Stimulated activated naive B cell treated with anti-CD40 and anti-IgM and Interleukin-4, amounts not matched to agents 10 μg/mL and 1 μg/mL and 100 μg/mL, for 72 hours (primary cell): ENCODE measurements around the gene E2F3.

Source experiments
- ATAC-seq, 2 donors: fragments of 150-1000 bp; cut with Tn5 transposase; replicated peaks; 2 replicates each; pipeline ENCODE4 v1.10.0; 2021; ENCODE audit warnings: moderate library complexity in 1 of 2
- DNase-seq: peaks from one replicate; pipeline ENCODE4 v3.0.0; 2021
- H3K27ac Mint-ChIP-seq: one replicate; pipeline ENCODE4 v1.8.0; 2022; ENCODE audit warnings: mild to moderate bottlenecking, mixed read lengths
- H3K27me3 Mint-ChIP-seq, 2 donors: one replicate each; pipeline ENCODE4 v1.8.0; 2022; ENCODE audit warnings: mixed read lengths in 2 of 2
- H3K36me3 Mint-ChIP-seq, 2 donors: one replicate each; pipeline ENCODE4 v1.8.0; 2022; ENCODE audit warnings: mixed read lengths in 2 of 2, mild to moderate bottlenecking in 1 of 2
- H3K4me1 Mint-ChIP-seq, 2 donors: one replicate each; pipeline ENCODE4 v1.8.0; 2022; ENCODE audit warnings: mixed read lengths in 2 of 2, mild to moderate bottlenecking in 1 of 2
- H3K4me3 Mint-ChIP-seq, 2 donors: one replicate each; pipeline ENCODE4 v1.8.0; 2022; ENCODE audit warnings: mild to moderate bottlenecking in 2 of 2, mixed read lengths in 2 of 2, moderate library complexity in 1 of 2
- H3K9me3 Mint-ChIP-seq, 2 donors: one replicate each; pipeline ENCODE4 v1.8.0; 2022; ENCODE audit warnings: mixed read lengths in 2 of 2, mild to moderate bottlenecking in 1 of 2

The E2F3 gene

GRCh38 chr6:20409427-20409971 is 7.8 kb downstream of the E2F3 start:
- Mint-ChIP-seq H3K27me3 (no peaks in the 10 kb centered on the region), H3K36me3 (peaks cover 29 to 38% of the 10 kb centered on the region in 2 donors), H3K9me3 (no peaks in the 10 kb centered on the region), H3K4me1 (peaks cover 25 to 69% of the 10 kb centered on the region in 2 donors), H3K27ac (peak overlapping the region; percentile 87), H3K4me3 (peak overlapping the region; percentile 44 to 67)
- peak; percentile 32 for DNase-seq
- ATAC-seq = peak; percentile 98 to 99

- H3K4me3 Mint-ChIP-seq = peak overlapping the region; percentile 7 to 15
- no peak for ATAC-seq
- no peak for DNase-seq
- H3K27me3 Mint-ChIP-seq = no peaks in the 10 kb centered on the region
- H3K36me3 Mint-ChIP-seq = peaks cover 29 to 41% of the 10 kb centered on the region in 2 donors
- peaks cover 33 to 82% of the 10 kb centered on the region in 2 donors for H3K4me1 Mint-ChIP-seq
- no peaks in the 10 kb centered on the region for H3K9me3 Mint-ChIP-seq
- peak overlapping the region; percentile 75 for H3K27ac Mint-ChIP-seq
Observed at GRCh38 chr6:20411544-20411943, 9.9 kb downstream of the E2F3 start.

- no peak for ATAC-seq
- Mint-ChIP-seq H3K36me3 (peaks cover 27 to 38% of the 10 kb centered on the region in 2 donors), H3K4me1 (peaks cover 33 to 83% of the 10 kb centered on the region in 2 donors), H3K27ac (peak overlapping the region; percentile 39), H3K9me3 (no peaks in the 10 kb centered on the region), H3K27me3 (no peaks in the 10 kb centered on the region), H3K4me3 (no peak overlapping the region)
- DNase-seq = no peak
Observed at GRCh38 chr6:20411953-20412681, 10.4 kb downstream of the E2F3 start.

GRCh38 chr6:20412682-20413073 is 11.0 kb downstream of the E2F3 start:
- Mint-ChIP-seq H3K36me3 (peaks cover 27 to 32% of the 10 kb centered on the region in 2 donors), H3K27me3 (no peaks in the 10 kb centered on the region), H3K4me1 (peaks cover 34 to 79% of the 10 kb centered on the region in 2 donors), H3K4me3 (no peak overlapping the region), H3K27ac (no peak overlapping the region), H3K9me3 (no peaks in the 10 kb centered on the region)
- ATAC-seq = no peak
- no peak for DNase-seq

DNA sequence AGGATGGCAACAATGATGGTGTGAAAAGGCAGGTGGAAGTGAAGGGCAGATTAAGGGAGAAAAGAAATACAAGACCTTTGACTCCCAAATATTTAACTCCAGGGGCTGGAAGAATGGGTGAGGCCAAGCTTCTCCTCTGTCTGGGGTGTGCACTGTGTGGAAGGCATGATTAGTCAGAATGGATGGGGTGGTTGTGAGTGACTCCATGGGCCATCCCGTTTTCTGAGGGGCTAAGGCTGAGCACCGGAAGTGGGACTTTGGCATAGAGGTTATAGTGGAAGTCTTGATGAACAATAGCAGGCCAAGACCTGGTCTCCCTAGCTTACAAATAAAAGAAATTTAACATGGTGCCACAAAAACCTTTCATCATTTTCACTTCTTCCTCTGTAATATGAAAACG is 12.1 kb downstream of the E2F3 start:
- no peak overlapping the region for H3K27ac Mint-ChIP-seq

GRCh38 chr6:20414711-20415110 is 13.0 kb downstream of the E2F3 start:
- peaks cover 36 to 71% of the 10 kb centered on the region in 2 donors for H3K4me1 Mint-ChIP-seq
- DNase-seq (no peak), ATAC-seq (no peak)
- H3K36me3 Mint-ChIP-seq = peaks cover 27 to 29% of the 10 kb centered on the region in 2 donors
- H3K9me3 Mint-ChIP-seq = no peaks in the 10 kb centered on the region
- H3K4me3 Mint-ChIP-seq = no peak overlapping the region
- H3K27ac Mint-ChIP-seq = no peak overlapping the region
- H3K27me3 Mint-ChIP-seq = no peaks in the 10 kb centered on the region

More for the DNA sequence above, 12.1 kb downstream of the E2F3 start:
- DNase-seq (no peak), ATAC-seq (no peak)
- peaks cover 40 to 80% of the 10 kb centered on the region in 2 donors for H3K4me1 Mint-ChIP-seq
- H3K27me3 Mint-ChIP-seq = no peaks in the 10 kb centered on the region
- no peaks in the 10 kb centered on the region for H3K9me3 Mint-ChIP-seq
- H3K4me3 Mint-ChIP-seq = no peak overlapping the region
- peaks cover 27 to 29% of the 10 kb centered on the region in 2 donors for H3K36me3 Mint-ChIP-seq

DNA sequence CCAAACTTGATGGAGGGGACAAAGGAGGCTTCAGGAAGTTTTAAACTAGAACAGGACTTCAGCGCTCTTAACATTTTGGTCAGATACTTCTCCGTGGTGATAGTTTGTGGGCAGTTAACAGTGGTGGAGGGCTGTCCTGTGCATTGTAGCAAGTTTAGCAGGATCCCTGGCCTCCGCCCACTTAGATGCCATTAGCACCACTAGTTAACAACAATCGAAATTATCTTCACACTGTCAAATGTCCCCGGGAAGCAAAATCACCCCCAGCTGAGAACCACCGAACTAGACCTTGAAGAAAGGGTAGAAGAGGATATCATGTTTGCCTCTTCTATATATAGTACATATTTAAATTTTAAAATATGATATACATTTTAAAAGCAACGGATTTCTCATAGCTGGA is 13.6 kb downstream of the E2F3 start:
- H3K36me3 Mint-ChIP-seq = peaks cover 29 to 34% of the 10 kb centered on the region in 2 donors
- H3K9me3 Mint-ChIP-seq = no peaks in the 10 kb centered on the region
- no peak overlapping the region for H3K4me3 Mint-ChIP-seq
- H3K4me1 Mint-ChIP-seq = peaks cover 33 to 70% of the 10 kb centered on the region in 2 donors
- ATAC-seq (no peak), DNase-seq (no peak)
- no peak overlapping the region for H3K27ac Mint-ChIP-seq
- H3K27me3 Mint-ChIP-seq = no peaks in the 10 kb centered on the region

GRCh38 chr6:20415712-20416454 is 14.2 kb downstream of the E2F3 start:
- peaks cover 0 to 1% of the 10 kb centered on the region in 2 donors for H3K9me3 Mint-ChIP-seq
- no peaks in the 10 kb centered on the region for H3K27me3 Mint-ChIP-seq
- DNase-seq = no peak
- H3K4me1 Mint-ChIP-seq = peaks cover 35 to 67% of the 10 kb centered on the region in 2 donors
- no peak for ATAC-seq
- peaks cover 31 to 37% of the 10 kb centered on the region in 2 donors for H3K36me3 Mint-ChIP-seq
- H3K27ac Mint-ChIP-seq = peak overlapping the region; percentile 20
- no peak overlapping the region for H3K4me3 Mint-ChIP-seq

DNA sequence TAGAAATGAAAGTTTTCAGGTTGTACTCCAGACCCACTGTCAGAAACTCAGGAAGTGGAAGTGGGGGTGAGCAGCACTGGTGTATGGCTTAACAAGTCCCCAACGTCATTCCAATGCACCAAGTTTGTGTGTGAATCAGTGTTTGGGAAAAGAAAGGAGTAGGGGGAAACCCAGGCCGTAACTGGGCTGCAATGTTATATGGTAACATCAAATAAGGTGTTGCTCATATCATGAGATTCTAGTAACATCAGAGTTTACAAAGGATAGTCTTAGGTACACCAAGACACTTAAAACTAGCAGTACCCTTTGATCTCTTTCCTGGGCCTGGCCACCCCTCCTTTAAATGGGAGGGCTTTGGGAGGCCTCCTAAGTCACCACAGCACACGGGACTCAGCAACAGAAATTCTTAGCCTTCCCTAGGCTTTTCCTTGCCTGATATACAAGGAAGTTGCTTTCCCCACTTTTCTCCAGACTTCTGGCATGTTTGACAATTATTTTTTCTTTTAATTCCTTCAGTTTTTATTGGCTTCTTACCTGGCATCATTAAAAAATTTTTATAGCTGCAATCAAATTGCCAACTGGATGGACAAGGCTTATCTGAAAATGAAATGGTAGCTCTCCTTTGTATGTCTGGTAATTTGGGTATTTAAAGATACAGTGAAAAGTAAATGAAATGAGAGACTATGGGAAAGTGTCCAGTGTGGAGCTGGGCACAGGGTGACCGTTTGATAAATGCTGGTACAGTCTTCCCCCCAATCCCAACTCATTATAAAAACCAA is 15.1 kb downstream of the E2F3 start:
- no peak for DNase-seq
- no peak for ATAC-seq
- no peak overlapping the region for H3K27ac Mint-ChIP-seq
- no peak overlapping the region for H3K4me3 Mint-ChIP-seq
- H3K27me3 Mint-ChIP-seq = no peaks in the 10 kb centered on the region
- H3K4me1 Mint-ChIP-seq = peaks cover 30 to 62% of the 10 kb centered on the region in 2 donors
- H3K36me3 Mint-ChIP-seq = peaks cover 30 to 38% of the 10 kb centered on the region in 2 donors
- peaks cover 3% of the 10 kb centered on the region in 2 donors for H3K9me3 Mint-ChIP-seq

DNA sequence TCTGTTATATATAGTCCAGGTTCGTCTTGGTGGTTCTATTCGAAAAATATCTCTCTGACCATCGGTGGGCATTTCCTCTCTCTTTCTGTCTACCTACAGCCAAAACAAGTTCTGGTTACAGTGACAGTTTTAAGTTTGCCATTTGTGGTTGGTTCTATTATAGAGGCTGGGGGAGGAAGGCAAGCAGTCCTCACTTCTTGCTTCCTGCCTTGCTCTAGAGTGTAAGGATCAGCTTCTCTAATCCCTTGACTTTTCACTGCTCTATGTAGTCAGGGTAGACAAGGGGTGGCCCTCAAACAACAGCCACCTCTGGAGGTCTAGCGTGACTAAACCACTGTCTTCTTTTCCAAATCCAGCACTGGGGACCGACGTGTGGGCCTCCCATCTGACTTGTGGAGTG is 16.1 kb downstream of the E2F3 start:
- H3K4me3 Mint-ChIP-seq = no peak overlapping the region
- H3K27me3 Mint-ChIP-seq = no peaks in the 10 kb centered on the region
- peaks cover 3% of the 10 kb centered on the region in 2 donors for H3K9me3 Mint-ChIP-seq
- H3K36me3 Mint-ChIP-seq = peaks cover 30 to 39% of the 10 kb centered on the region in 2 donors
- H3K4me1 Mint-ChIP-seq = peaks cover 28 to 60% of the 10 kb centered on the region in 2 donors
- no peak overlapping the region for H3K27ac Mint-ChIP-seq
- ATAC-seq (peak; percentile 27 to 38), DNase-seq (no peak)

GRCh38 chr6:20426177-20427082 is 24.8 kb downstream of the E2F3 start:
- Mint-ChIP-seq H3K36me3 (peaks cover 21 to 29% of the 10 kb centered on the region in 2 donors), H3K4me3 (no peak overlapping the region), H3K27me3 (no peaks in the 10 kb centered on the region), H3K27ac (no peak overlapping the region), H3K4me1 (peaks cover 22 to 41% of the 10 kb centered on the region in 2 donors), H3K9me3 (no peaks in the 10 kb centered on the region)
- peak; percentile 45 to 50 for ATAC-seq
- DNase-seq = no peak

GRCh38 chr6:20427856-20428255 is 26.2 kb downstream of the E2F3 start:
- peak overlapping the region; percentile 86 for H3K27ac Mint-ChIP-seq
- H3K36me3 Mint-ChIP-seq = peaks cover 24 to 30% of the 10 kb centered on the region in 2 donors
- peaks cover 0 to 5% of the 10 kb centered on the region in 2 donors for H3K9me3 Mint-ChIP-seq
- peak; percentile 31 for DNase-seq
- peak; percentile 94 to 95 for ATAC-seq
- H3K4me3 Mint-ChIP-seq = peak overlapping the region; percentile 66 to 69
- peaks cover 20 to 35% of the 10 kb centered on the region in 2 donors for H3K4me1 Mint-ChIP-seq
- no peaks in the 10 kb centered on the region for H3K27me3 Mint-ChIP-seq

DNA sequence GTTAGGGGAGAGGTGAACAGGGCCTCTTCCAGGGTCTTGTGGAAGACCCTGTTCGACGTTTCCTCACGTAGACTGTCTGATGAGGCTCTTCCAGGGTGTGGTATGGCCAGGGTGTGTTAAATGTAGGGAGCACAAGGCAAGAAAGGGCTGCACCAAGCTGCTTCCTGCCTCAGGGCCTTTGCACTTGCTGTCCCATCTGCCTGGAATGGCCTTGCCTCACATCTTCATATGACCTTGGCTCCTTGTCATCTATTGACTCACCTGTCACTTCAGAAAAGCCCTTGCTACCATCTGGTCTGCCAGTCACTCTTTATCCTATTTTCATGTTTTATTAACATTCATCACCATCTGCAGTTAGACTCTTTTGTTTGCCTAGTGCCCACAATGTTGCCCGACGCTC is 31.0 kb downstream of the E2F3 start:
- no peak for DNase-seq
- Mint-ChIP-seq H3K27me3 (no peaks in the 10 kb centered on the region), H3K27ac (no peak overlapping the region), H3K4me3 (no peak overlapping the region), H3K9me3 (peaks cover 0 to 6% of the 10 kb centered on the region in 2 donors), H3K4me1 (peaks cover 4 to 7% of the 10 kb centered on the region in 2 donors), H3K36me3 (peaks cover 41 to 43% of the 10 kb centered on the region in 2 donors)
- ATAC-seq = no peak
